Measurements from ENCODE around the gene RELA. TPM values are rescaled to one million over a fixed set of nuclear protein-coding genes. Genes with fewer than 3 reads are reported as not detected.

The RELA gene
- total RNA-seq, 4 donors from 2014 or later = 47.3 to 78.8 (median 63.9) TPM

GRCh38 chr11:65634109-65634436 is 28.6 kb downstream of the RELA start:
- no peak overlapping the region for H3K4me3 ChIP-seq
- no peaks in the 10 kb centered on the region for H3K9me3 ChIP-seq
- no peak for TF ChIP-seq CTCF (IDR thresholded peaks at IDR 0.05)
- TF ChIP-seq POLR2AphosphoS5 (IDR thresholded peaks at IDR 0.05) = no peak
- TF ChIP-seq POLR2A (IDR thresholded peaks at IDR 0.05) = no peak
- no peak for TF ChIP-seq EP300 (IDR thresholded peaks at IDR 0.05)
- H3K27ac ChIP-seq = no peak overlapping the region
- no peaks in the 10 kb centered on the region for H3K27me3 ChIP-seq
- peaks cover 0 to 81% of the 10 kb centered on the region in 2 donors for H3K36me3 ChIP-seq
- WGBS, 2 donors (ENCODE audit: low coverage in 1 of 2) = no CpG with 5 or more reads among the region's 14 CpGs
- peaks cover 0 to 23% (median 11%) of the 10 kb centered on the region in 3 donors for H3K4me1 ChIP-seq
- no peak for ATAC-seq

DNA sequence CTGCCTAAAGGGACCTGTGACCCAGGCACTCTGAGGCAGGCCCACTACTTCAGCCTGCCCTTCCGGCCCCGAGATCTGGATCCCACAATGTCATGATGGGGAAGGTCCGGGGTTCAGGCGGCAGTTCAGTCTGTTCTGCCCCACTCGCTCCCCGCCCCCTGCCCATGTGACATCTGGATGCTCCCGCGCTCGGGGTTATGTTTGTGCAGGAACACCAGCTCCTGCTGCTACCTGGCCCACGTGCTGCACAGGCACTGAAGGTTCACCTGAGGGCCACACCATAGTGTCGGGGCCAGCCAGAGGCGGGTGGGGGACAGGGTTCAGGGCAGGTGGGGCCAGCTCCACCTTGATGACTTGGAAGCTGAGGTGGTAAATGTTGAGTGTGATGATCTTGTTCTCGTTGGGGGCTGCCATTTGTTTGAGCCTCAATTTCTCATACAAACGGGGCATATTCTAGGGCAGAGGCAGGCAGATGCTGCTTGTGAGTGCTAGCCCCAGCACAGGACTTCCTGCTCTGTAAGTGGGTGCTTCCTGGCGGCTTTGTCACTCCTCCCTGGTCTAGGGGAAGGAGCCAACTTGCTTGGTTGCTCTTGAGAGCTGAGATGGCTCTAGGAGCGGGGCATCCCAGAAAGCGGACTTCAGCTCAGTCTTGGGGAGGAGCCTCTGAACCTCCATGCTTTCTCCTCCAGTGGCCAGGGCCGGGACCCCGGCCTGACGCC is 29.2 kb downstream of the RELA start:
- ATAC-seq = no peak
- Histone ChIP-seq H3K4me3 (no peak overlapping the region), H3K27me3 (no peaks in the 10 kb centered on the region), H3K27ac (no peak overlapping the region), H3K4me1 (peaks cover 0 to 18% (median 6%) of the 10 kb centered on the region in 3 donors), H3K36me3 (peaks cover 0 to 86% of the 10 kb centered on the region in 2 donors), H3K9me3 (no peaks in the 10 kb centered on the region)
- no CpG with 5 or more reads among the region's 20 CpGs for WGBS, 2 donors (ENCODE audit: low coverage in 1 of 2)
- TF ChIP-seq EP300 (IDR thresholded peaks at IDR 0.05) (no peak), POLR2A (IDR thresholded peaks at IDR 0.05) (no peak), POLR2AphosphoS5 (IDR thresholded peaks at IDR 0.05) (no peak)

DNA sequence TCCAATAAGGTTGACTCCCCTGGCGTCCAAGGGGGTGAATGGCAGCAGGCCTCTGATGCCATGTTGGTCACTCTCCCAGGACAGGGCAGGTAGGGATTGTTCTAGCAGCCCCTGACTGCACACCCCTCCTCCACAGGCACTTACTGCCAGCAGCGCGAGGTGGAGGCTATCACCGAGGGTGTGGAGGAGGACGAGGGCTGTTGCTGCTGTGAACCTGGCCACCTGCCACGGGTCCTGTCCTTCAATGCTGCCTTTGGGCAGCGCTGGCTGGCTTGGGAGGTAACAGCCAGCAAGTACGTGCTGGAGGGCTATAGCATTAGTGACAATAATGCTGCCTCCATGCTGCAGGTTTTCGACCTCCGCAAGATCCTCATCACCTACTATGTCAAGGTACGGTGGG is 32.5 kb downstream of the RELA start:
- Histone ChIP-seq H3K27me3 (no peaks in the 10 kb centered on the region), H3K27ac (no peak overlapping the region), H3K4me1 (peaks cover 0 to 10% (median 0%) of the 10 kb centered on the region in 3 donors), H3K9me3 (no peaks in the 10 kb centered on the region), H3K36me3 (peaks cover 0 to 100% of the 10 kb centered on the region in 2 donors), H3K4me3 (no peak overlapping the region)
- no peak for ATAC-seq
- no CpG with 5 or more reads among the region's 11 CpGs for WGBS, 2 donors (ENCODE audit: low coverage in 1 of 2)
- no peak for TF ChIP-seq EP300 (IDR thresholded peaks at IDR 0.05)
- TF ChIP-seq POLR2AphosphoS5 (IDR thresholded peaks at IDR 0.05) = no peak
- no peak for TF ChIP-seq CTCF (IDR thresholded peaks at IDR 0.05)
- no peak for TF ChIP-seq POLR2A (IDR thresholded peaks at IDR 0.05)

GRCh38 chr11:65629579-65629978 is 33.1 kb downstream of the RELA start:
- no peaks in the 10 kb centered on the region for H3K27me3 ChIP-seq
- peaks cover 0 to 10% (median 0%) of the 10 kb centered on the region in 3 donors for H3K4me1 ChIP-seq
- ATAC-seq = no peak
- H3K27ac ChIP-seq = no peak overlapping the region
- TF ChIP-seq CTCF (IDR thresholded peaks at IDR 0.05) (no peak), POLR2AphosphoS5 (IDR thresholded peaks at IDR 0.05) (no peak), POLR2A (IDR thresholded peaks at IDR 0.05) (no peak), EP300 (IDR thresholded peaks at IDR 0.05) (no peak)
- peaks cover 0 to 100% of the 10 kb centered on the region in 2 donors for H3K36me3 ChIP-seq
- no peaks in the 10 kb centered on the region for H3K9me3 ChIP-seq
- H3K4me3 ChIP-seq = no peak overlapping the region
- WGBS, 2 donors (ENCODE audit: low coverage in 1 of 2) = 88% methylated on average over 3 of the region's 14 CpGs; no CpG with 5 or more reads in 1 of the 2 donors

DNA sequence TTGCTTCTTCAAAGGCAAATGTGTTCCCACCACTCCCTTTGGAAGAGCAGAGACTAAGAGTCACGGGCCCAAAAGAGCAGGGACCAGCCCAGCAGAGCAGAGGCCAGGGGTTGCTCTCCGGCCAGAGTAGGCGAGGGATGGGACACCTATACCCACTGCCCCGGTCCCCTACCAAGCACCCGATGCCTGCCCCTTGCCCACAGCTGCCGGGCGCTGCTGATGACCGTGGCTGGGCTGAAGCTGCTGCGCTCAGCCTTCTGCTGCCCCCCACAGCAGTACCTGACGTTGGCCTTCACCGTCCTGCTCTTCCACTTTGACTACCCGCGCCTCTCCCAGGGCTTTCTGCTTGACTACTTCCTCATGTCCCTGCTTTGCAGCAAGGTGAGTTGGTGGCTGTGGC is 35.5 kb downstream of the RELA start:
- no peaks in the 10 kb centered on the region for H3K27me3 ChIP-seq
- TF ChIP-seq EP300 (IDR thresholded peaks at IDR 0.05) = no peak
- TF ChIP-seq POLR2A (IDR thresholded peaks at IDR 0.05) = no peak
- no peak for TF ChIP-seq POLR2AphosphoS5 (IDR thresholded peaks at IDR 0.05)
- TF ChIP-seq CTCF (IDR thresholded peaks at IDR 0.05) = no peak
- peaks cover 0 to 100% of the 10 kb centered on the region in 2 donors for H3K36me3 ChIP-seq
- peaks cover 0 to 10% (median 0%) of the 10 kb centered on the region in 3 donors for H3K4me1 ChIP-seq
- no peak overlapping the region for H3K4me3 ChIP-seq
- H3K9me3 ChIP-seq = no peaks in the 10 kb centered on the region
- H3K27ac ChIP-seq = no peak overlapping the region
- WGBS, 2 donors (ENCODE audit: low coverage in 1 of 2) = 96% methylated on average over 8 of the region's 13 CpGs; no CpG with 5 or more reads in 1 of the 2 donors
- no peak for ATAC-seq

Data from gastroesophageal sphincter (tissue), 4 donors.